GM19043 (cell line): Measurements from ENCODE around the gene JDP2.

Experiments used
- ATAC-seq: cut with Tn5 transposase; IDR thresholded peaks from one replicate; pipeline ENCODE4 v1.9.1; 2021; ENCODE audit warnings: low read depth; ENCODE audit not compliant: unreplicated experiment

Gene JDP2

GRCh38 chr14:75434890-75435248 is 7.0 kb downstream of the JDP2 start:
- no peak for ATAC-seq

GRCh38 chr14:75435473-75435872 is 7.7 kb downstream of the JDP2 start:
- ATAC-seq: no peak

- no peak for ATAC-seq
Measured at GRCh38 chr14:75437201-75438143, 9.7 kb downstream of the JDP2 start.

GRCh38 chr14:75438486-75439080 is 10.8 kb downstream of the JDP2 start:
- ATAC-seq: no peak

GRCh38 chr14:75439989-75440388 is 12.2 kb downstream of the JDP2 start:
- ATAC-seq: peak; percentile 51

GRCh38 chr14:75440733-75441477 is 13.1 kb downstream of the JDP2 start:
- no peak for ATAC-seq

GRCh38 chr14:75441728-75442127 is 13.9 kb downstream of the JDP2 start:
- ATAC-seq: no peak

- ATAC-seq: no peak
Measured at GRCh38 chr14:75442166-75442565, 14.3 kb downstream of the JDP2 start.

GRCh38 chr14:75442642-75443041 is 14.8 kb downstream of the JDP2 start:
- ATAC-seq: no peak

GRCh38 chr14:75443203-75443969 is 15.6 kb downstream of the JDP2 start:
- no peak for ATAC-seq

- no peak for ATAC-seq
Measured at GRCh38 chr14:75445236-75445635, 17.4 kb downstream of the JDP2 start.

- no peak for ATAC-seq
Measured at GRCh38 chr14:75445963-75446362, 18.1 kb downstream of the JDP2 start.

- ATAC-seq: no peak
Measured at GRCh38 chr14:75446447-75446846, 18.6 kb downstream of the JDP2 start.

GRCh38 chr14:75448209-75448608 is 20.4 kb downstream of the JDP2 start:
- ATAC-seq: no peak

GRCh38 chr14:75449036-75449435 is 21.2 kb downstream of the JDP2 start:
- no peak for ATAC-seq

- no peak for ATAC-seq
Measured at GRCh38 chr14:75449696-75450095, 21.9 kb downstream of the JDP2 start.

- no peak for ATAC-seq
Measured at GRCh38 chr14:75450381-75451276, 22.8 kb downstream of the JDP2 start.

GRCh38 chr14:75452324-75452723 is 24.5 kb downstream of the JDP2 start:
- ATAC-seq: no peak

GRCh38 chr14:75452900-75453816 is 25.3 kb downstream of the JDP2 start:
- no peak for ATAC-seq
